Dermis microvascular lymphatic vessel endothelial cell (primary cell): Measurements from ENCODE around the gene ISG20. TPM values are rescaled to one million over a fixed set of nuclear protein-coding genes. Genes with fewer than 3 reads are reported as not detected.
"Not testable (repeated sequence)": the region's sequence is repeated elsewhere in the genome, so short reads cannot be mapped to it uniquely, and the experiment has no call there.

Experiments used
- DNase-seq, 2 donors: peaks; one replicate each; pipeline versions ENCODE4 v3.0.0 to v3.0.0-alpha.2; 2010; ENCODE audit warnings: low read depth in 2 of 2
- total RNA-seq: library from RNA; depleted of rRNA; stranded (reverse); fragments of >200 nt; gene quantifications from 2 replicates; pipeline ENCODE4 v1.2.1, GENCODE V29; 2014

Gene ISG20
- total RNA-seq, 1 donor from 2014 or later: 36.8 TPM

DNA sequence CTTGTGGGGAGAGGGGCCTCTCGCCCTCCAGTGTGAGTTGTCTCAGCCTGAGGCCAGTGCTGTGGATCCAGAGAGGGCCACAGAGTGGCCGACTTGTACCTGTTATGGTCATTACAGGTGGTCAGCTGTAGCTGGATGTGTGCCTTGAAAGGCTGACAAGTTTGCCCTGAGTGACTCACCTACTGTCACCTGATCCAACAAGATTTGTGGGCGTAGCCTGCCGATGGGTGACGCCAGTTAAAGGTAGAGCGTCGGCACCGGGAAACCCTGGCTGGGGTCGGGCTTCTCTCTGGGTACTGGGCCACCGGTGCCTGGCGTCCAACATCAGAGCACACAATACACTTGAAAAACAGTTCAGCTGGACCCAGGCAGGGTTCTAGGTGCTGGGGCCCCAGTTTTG is 2.8 kb upstream of the ISG20 start:
- no peak for DNase-seq

DNA sequence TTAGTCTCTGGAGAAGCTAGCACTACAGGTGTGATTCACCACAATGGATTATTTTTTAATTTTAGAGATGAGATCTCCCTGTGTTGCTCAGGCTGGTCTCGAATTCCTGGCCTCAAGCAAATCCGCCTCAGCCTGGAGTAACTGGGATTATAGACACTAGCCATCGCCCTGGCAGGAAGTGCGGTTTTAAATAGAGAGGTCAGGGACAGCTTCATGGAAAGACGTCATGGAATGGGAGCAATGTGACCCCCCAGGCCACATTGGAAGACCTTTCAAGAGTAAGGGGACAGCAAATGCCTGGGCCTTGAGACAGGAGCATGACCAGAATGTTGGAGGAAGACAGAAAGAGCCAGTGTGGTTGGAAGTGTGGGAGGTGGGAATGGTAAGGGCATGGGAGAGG is 2.2 kb upstream of the ISG20 start:
- no peak for DNase-seq

DNA sequence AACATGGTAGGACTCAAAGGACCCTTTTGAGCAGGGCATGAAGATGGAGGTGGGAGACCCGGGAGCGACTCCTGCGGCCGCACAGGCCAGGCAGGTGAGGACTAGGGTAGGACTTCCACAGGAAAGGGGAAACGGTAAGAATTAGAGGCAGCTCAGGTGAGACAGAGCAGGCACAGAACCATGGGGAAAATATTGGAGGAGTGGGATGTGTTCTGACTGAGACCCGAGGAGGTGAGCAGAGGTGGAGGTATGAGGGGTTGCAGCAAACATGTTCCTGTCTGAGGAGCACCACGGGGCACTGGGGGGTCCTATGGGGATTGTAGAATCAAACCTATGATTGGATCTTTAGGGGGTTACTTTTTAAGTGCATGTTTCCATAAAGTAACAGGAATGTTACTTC is 1.4 kb upstream of the ISG20 start:
- DNase-seq: no peak

DNA sequence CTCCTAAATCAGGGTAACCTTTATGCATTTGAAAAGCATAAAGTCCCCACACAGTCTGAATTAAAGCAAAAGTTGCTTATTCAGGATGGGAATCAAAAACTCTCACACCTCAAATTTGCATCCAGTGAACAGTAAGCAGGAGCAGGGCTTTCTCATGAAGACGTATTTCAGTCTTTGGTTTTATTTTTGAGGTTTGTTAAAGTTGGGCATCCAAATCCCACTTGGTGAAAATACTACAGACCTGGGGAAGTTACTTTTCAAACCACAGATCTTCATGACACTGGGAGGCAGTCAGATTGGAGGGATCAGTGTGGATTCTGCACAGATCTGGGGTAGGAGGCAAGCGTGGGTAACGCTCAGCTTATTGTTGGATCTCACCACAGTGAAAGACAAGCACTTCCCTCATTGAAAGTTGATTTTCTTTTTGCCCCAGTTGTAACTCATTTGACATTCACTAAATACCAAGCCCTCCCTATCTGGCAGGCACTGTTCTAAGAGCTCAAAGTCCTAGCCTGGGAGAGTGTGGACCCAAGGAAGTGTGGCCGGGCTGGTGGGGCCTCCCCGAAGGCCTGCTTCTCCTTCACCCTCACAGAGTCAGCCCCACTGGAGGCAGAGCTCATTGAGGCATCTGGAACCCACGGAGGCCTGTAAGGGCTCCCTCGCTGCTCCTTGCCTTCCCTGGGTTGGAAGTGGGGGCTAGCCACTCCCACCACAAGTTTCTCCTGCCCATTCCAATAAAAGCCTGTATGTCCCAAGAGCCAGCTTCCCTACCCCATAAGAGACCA is 783 bp upstream of the ISG20 start:
- no peak for DNase-seq

DNA sequence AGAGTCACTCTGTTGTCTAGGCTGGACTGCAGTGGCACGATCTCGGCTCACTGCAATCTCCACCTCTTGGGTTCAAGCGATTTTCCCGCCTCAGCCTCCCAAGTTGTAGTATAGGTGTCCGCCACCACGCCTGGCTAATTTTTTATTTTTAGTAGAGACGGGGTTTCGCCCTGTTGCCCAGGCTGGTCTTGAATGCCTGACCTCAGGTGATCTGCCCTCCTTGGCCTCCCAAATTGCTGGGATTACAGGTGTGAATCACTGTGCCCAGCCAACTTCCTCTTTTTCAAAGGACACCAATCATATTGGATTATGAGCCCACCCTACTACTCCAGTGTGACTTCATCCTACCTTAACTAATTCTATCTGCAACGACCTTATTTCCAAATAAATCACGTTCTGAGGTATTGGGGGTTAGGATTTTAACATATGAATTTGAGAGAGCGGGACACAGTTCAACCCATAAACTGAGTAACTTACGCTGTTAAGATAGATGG is 3.2 kb downstream of the ISG20 start:
- DNase-seq: no peak

DNA sequence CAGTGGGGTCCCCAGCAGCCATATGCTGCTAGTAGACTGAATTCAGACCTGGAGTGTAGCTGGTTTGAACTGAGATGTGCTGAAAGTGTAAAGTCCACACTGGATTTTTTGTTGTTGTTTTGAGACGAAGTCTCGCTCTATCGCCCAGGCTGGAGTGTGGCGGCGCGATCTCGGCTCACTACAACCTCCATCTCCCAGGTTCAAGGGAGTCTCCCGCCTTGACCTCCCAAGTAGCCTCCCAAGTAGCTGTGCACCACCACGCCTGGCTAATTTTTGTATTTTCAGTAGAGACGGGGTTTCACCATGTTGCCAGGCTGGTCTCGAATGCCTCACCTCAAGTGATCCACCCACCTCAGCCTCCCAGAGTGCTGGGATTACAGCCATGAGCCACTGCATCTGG is 3.7 kb downstream of the ISG20 start:
- DNase-seq: not testable (repeated sequence)

DNA sequence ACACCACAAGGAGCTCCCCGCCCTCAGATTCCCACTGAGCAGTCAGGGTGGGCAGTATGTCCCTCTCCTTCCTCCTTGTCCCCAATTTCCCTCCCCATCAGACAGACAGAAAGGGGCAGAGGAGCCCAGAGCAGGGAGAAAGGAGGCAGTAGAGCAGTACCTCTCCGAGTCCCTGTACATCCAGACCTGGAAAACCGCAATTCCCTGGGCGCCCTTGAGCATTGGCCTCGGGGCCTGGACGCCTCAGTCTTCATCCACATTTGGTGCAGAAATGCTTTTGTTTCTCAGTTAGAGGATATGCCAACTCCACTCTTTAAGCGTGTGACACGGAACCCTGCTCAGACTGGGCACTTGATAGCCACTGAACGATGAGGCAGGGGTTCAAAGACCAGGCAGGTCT is 5.9 kb downstream of the ISG20 start:
- DNase-seq: no peak

DNA sequence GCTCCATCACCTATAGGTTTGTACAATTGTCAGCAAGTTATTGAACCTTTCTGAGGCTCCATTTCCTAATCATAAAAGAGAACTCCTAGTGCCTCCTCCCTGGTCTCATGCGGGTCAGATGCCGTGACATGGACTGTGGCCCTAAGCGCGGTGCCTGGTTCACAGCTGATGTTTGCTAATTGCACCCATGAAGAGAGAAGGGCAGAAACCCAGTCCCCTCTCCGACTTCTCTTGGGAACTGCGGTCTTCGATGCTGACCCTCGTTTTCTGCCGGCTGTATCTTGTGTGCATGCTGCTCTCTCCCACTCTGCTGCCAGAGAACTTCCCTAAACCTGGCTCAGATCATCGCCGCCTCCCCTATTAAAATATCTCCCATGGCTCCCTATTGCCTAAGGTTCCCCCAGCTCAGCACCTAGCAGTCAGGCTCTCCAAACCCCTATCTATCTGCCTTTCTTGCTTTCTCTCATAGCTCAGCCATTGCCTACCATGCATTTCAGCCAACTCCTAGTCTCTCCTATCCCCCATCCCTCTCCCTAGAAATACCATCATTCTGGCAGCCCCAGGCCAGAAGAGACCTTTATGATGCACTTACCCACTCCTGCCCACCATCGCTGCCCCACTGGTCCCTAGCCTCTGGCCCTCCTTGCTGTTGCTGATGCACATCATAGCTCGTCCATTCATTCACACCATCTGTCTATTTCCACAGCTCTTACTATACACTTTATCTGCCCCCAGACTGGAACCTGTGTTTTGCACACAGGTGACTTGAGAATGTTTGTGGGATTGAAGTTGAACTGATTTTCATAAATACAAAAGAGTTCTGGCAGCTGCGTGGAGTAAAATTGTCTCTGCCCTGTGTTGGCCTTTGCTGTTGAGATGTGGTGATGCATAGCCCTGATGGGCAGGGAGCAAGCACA is 6.6 kb downstream of the ISG20 start:
- DNase-seq: no peak

DNA sequence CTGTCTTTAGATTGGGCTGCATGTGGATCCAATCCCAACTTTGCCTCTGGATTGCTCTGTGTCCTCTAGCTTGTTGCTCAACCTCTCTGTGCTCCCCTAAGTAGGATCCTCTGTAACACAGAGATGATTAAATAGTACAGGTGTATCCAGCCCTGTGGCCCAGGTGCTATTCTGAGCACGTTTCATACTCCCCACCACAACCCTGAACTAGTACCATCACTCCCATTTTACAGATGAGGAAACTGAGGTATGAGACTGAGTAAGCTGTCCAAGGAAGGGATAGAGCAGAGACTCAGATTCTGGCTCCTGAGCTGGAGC is 7.2 kb downstream of the ISG20 start:
- no peak for DNase-seq

DNA sequence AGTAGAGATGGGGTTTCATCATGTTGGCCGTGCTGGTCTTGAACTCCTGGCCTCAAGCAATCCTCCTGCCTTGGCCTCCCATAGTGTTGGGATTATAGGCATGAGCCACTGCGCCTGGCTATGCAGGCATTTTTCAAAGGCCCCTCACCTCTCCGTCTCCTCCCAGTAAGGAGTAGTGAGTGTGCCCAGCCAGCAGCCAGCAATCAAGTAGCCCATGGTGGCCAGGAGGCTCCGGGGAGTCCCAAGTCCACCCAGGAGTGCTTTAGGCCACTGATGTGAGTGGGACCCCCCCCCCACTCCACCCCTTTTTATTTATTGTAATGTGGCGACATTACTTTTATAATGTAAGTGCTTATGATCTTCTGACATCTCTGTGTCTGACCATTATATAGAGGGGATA is 8.1 kb downstream of the ISG20 start:
- no peak for DNase-seq

DNA sequence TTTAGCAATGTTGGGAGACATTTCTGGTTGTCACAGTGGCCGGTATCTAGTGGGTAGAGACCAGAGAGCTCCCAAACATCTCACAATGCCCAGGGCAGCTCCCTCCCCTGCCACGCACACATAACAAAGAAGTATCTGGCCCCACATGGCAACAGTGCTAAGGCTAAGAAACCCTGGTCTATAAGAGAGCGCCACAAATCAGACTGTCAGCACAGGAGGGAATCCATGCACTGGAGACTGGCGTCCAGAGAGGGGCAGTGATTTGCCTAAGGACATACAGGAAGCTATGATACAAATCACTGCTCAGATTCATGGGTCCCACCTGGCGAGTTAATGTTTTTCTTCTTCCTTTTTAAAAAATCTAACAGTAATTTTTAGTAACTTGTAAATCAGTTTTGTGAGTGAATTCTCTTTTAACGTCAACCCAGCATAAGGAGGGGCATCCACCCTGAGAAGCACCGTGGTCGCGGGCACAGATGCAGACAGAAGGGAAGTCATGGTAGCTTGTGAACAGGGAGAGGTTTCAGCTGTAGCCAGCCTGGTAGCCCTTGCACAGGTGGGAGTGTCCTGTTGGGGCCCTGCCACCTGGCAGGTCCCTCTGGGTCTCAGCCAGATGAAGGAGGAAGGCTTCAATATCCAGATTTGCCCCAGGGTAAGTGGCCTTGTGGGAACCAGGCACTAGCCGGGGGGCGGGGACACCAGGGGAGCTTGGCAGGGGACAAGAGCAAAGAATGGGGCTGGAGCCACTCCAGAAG is 8.7 kb downstream of the ISG20 start:
- no peak for DNase-seq

DNA sequence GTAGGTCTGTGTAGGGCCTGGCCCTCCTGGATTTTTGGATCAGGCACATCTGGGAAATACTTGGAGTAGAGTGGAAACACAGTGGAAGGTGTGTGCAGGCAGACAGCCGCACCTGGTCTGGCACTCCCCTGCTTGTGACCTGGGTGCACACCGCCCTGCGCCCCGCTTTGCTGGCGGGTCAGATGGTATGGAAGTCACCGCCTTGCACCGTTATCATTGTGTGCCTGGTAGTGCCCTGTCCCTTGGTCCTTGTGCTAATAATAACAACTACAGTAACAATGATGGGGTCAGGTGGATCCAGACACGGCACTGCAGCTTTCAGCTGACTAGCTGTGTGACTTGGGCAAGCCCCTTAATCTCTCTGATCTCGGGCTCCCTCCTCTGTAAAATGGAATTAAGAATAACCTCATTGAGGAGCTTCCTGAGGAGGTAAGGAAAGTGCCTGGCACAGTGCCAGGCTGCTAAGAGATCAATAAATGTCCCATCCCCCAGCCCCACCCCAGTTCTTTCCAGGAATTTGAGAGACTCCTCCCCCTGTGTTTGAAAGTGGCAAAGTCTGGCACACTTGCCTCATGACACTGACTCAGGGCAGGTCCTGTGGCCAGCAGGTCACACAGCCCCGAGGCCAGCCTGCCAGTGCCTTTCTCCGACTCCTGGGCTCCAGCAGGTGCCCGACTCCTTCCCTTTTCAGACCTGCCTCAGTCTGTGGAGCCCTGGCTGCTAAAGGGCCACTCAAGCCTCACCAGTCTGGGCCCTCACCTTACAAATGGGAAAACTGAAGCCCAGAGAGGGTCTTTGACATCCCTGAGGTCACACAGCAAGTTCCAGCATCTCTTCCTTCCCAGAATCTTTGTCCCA is 9.8 kb downstream of the ISG20 start:
- peak in 1 of 2 donors; percentile 48 for DNase-seq

DNA sequence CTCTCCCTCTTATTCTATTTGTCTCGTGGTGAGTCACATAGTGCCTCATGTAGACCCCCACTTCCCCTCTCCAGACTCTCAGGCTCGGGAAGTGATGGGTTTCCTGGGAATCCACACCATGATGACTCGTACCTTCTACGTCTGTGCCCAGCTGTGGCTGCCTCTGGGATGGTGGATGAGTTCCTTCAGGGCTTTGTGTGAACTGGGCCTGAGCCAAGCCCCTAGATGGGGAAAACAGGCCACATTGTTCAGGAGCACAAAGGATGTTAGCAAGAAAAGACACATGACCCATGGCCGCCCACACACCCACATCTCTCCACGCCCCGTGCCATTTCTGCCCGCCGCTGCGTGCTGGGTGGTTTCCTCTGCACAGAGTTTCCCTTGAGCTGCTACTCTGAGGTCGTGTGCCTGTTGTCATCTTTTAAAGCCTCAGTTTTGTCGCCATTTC is 10.5 kb downstream of the ISG20 start:
- peak; percentile 75 to 96 for DNase-seq

DNA sequence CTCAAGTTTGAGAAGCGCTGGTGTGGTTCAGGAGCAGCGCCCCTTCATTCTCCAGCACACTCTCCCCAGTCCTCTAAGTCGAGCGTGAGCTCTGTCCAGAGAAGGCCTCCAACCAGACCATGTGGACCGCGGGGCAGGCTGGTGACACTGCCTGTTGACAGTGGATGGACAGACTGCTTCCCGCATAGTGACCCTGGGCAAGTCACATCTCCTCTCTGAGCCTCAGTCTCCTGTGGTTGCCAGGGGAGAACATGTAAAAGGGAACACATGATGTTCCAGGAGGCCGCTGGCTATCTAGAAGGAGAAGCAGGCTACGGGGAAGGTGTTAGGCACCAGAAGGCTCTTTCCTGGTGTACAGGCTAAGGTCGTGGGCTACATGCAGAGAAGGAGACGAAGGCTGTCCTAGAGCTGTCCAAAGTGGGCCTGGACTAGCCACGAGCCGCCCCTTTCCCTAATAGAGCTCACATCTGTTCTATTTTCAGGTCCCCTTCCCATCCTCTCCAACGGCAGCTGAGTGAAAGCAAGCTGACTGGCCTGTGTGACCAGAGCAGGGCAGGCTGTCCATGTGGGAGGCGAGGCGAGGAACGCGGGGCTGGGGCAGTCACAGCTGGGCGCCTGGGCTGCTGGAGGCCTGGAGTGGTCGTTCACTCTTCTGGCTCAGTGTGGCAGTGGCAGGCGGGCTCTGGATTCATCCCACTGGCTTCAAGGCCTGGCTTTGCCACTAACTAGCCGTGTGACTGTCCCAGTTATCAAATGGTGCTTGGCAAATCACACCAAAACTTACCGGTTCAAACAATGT is 11.1 kb downstream of the ISG20 start:
- no peak for DNase-seq

DNA sequence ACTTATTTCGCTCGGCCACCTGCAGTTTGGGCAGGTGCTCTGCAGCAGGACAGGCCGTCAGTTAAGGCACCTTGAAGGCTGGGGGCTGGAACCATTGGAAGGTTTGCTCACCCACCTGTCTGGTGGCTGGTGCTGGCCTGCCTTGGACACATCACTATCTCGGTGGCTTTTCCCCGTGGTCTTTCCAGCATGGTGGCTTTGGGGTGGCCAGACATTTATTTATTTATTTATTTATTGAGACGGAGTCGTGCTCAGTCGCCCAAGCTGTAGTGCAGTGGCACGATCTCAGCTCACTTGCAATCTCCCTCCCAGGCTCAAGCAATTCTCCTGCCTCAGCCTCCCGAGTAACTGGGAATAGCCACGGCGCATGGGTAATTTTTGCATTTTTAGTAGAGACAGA is 11.7 kb downstream of the ISG20 start:
- no peak for DNase-seq

DNA sequence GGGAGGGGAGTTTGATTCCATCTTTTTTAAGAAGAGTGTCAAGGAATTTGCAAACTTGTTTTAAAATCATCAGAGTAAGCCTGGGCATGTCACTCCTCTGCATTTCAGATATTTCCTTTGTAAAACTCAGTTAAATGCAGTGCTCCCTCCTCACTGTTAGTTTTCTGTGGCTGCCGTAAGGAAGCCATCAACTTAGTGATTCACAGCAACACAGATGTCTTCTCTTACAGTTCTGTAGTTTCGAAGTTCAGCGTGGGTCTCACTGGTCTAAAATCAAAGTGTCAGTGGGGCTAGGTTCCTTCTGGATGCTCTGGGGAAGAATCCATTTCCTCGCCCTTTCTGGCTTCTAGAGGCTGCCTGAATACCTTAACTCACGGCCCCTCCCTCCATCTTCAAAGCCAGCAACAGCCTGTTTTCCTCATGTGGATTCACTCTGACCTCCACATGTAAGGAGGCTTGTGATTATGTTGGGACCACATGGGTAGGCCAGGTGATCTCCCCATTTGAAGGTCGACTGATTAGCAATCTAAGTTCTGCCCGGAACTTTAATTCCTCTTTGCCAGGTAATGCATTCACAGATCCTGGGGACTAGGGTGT is 12.4 kb downstream of the ISG20 start:
- no peak for DNase-seq

DNA sequence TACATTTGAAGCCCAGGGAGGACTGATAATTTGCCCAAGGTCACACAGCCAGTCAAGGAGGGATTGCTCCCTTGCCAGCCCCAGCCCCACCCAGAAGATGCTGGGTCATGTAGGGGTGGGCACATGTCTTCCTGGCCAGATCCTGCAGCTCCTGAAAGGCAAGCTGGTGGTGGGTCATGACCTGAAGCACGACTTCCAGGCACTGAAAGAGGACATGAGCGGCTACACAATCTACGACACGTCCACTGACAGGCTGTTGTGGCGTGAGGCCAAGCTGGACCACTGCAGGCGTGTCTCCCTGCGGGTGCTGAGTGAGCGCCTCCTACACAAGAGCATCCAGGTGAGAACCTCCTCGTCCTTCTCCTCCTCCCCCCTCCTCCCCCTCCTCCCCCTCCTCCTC is 13.2 kb downstream of the ISG20 start:
- no peak for DNase-seq

DNA sequence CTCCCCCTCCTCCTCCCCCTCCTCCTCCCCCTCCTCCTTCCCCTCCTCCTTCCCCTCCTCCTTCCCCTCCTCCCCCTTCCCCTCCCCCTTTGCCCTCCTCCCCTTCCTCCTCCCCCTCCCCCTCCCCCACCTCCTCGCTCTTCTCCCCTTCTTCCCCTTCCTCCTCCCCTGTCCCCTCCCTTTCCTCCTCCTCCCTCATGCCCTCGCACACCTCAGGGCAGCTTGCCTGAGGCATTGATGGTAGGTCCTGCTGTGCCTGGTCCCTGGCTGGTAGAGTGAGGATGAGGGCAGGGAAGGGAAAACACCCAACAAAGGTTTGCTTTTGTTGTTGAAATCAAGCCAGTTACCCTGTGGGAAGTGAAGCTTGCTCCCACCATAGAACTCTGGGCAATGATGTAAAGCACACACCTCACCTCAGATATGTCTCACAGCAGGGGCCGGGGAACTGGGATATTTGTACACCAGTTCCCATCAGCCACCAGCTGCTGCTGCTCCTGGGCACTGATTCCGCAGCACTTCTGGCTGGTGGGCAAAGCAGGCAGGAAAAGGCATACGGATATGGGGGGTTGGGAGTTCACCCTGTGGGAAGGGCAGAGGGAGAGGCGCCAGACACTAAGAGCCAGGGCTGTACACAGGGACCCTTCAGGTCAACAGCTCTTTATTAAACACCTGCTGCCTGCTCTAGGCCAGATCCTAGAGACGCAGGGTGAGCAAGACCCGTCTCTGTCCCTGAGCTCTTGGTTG is 13.8 kb downstream of the ISG20 start:
- DNase-seq: peak in 1 of 2 donors; percentile 51
